HEK293 (cell line): ENCODE data around the gene AFG3L2.

ENCODE experiments used
- CTCF ChIA-PET: fragments of 350-600 bp; formaldehyde crosslinking; extraction: SDS; loops from one replicate; lab custom pipeline; 2021; ENCODE audit warnings: antibody characterized with exemption; lab: Yijun Ruan, JAX
- POLR2A ChIA-PET: fragments of 300-600 bp; formaldehyde crosslinking; extraction: SDS; loops from one replicate; lab custom pipeline; 2020; ENCODE audit warnings: antibody characterized with exemption, inconsistent platforms; lab: Yijun Ruan, JAX
- H3K27ac ChIP-seq: fragments of 200-500 bp; sonication (Bioruptor generic); 2 replicates; pipeline ENCODE4 v1.5.1; 2014; ENCODE audit warnings: low read depth, low read length, control low read depth, inconsistent platforms; ENCODE audit errors: extremely low read depth
- H3K36me3 ChIP-seq, 2 experiments: fragments of 200-500 bp in 1 of 2; sonication (Bioruptor generic) in 1 of 2; 1 replicate in 1 of 2; 2 replicates in 1 of 2; pipeline ENCODE4 v1.5.1; 2014 to 2017; ENCODE audit warnings: inconsistent platforms in 2 of 2, low read length in 2 of 2; ENCODE audit not compliant: control insufficient read depth in 2 of 2, insufficient read depth in 1 of 2
- H3K4me1 ChIP-seq: fragments of 200-500 bp; sonication (Bioruptor generic); 2 replicates; pipeline ENCODE4 v1.5.1; 2014; ENCODE audit warnings: mild to moderate bottlenecking, low read length, inconsistent platforms; ENCODE audit not compliant: control insufficient read depth, insufficient read depth
- H3K4me3 ChIP-seq: 2 replicates; pipeline ENCODE4 v1.5.1; 2011; ENCODE audit warnings: low read depth, mild to moderate bottlenecking, control low read depth, low read length, moderate library complexity
- H3K9me3 ChIP-seq: fragments of 200-500 bp; sonication (Bioruptor generic); 2 replicates; pipeline ENCODE4 v1.5.1; 2014; ENCODE audit warnings: low read depth, low read length, inconsistent platforms; ENCODE audit not compliant: control insufficient read depth, insufficient read depth
- BCL11B ChIP-seq: fragments of 450-650 bp; formaldehyde crosslinking; IDR thresholded peaks from 2 replicates; pipeline ENCODE4 v1.5.1; 2016; ENCODE audit warnings: low read depth, missing biosample characterization, missing genetic modification characterization
- KLF1 ChIP-seq: fragments of 450-650 bp; formaldehyde crosslinking; IDR thresholded peaks from 2 replicates; pipeline ENCODE4 v1.5.1; 2016; ENCODE audit warnings: missing biosample characterization, missing genetic modification characterization
- SALL2 ChIP-seq: fragments of 450-650 bp; formaldehyde crosslinking; IDR thresholded peaks from 2 replicates; pipeline ENCODE4 v1.5.0; 2017; ENCODE audit warnings: missing biosample characterization, mild to moderate bottlenecking, missing genetic modification characterization, borderline replicate concordance
- YY1 ChIP-seq: fragments of 450-650 bp; formaldehyde crosslinking; IDR thresholded peaks from 2 replicates; pipeline ENCODE4 v1.5.1; 2018; ENCODE audit warnings: missing biosample characterization, missing genetic modification characterization
- ZEB2 ChIP-seq: fragments of 450-650 bp; formaldehyde crosslinking; IDR thresholded peaks from 2 replicates; pipeline ENCODE4 v1.5.1; 2016; ENCODE audit warnings: missing biosample characterization, missing genetic modification characterization
- ZNF146 ChIP-seq: fragments of 450-650 bp; formaldehyde crosslinking; IDR thresholded peaks from 2 replicates; pipeline ENCODE4 v1.5.1; 2016; ENCODE audit warnings: missing biosample characterization, missing genetic modification characterization
- ZNF214 ChIP-seq: fragments of 450-650 bp; formaldehyde crosslinking; IDR thresholded peaks from 2 replicates; pipeline ENCODE4 v1.5.1; 2017; ENCODE audit warnings: missing biosample characterization, mild to moderate bottlenecking, missing genetic modification characterization, borderline replicate concordance
- ZNF324 ChIP-seq: fragments of 450-650 bp; formaldehyde crosslinking; IDR thresholded peaks from 2 replicates; pipeline ENCODE4 v1.5.1; 2016; ENCODE audit warnings: missing biosample characterization, missing genetic modification characterization
- ZNF335 ChIP-seq: fragments of 450-650 bp; formaldehyde crosslinking; conservative IDR thresholded peaks from 2 replicates; pipeline ENCODE4 v1.5.1; 2016; ENCODE audit warnings: missing biosample characterization, missing genetic modification characterization
- ZNF354C ChIP-seq: fragments of 450-650 bp; formaldehyde crosslinking; IDR thresholded peaks from 2 replicates; pipeline ENCODE4 v1.5.1; 2016; ENCODE audit warnings: missing biosample characterization, missing genetic modification characterization, low read depth, borderline replicate concordance
- ZNF426 ChIP-seq: fragments of 450-650 bp; formaldehyde crosslinking; IDR thresholded peaks from 2 replicates; pipeline ENCODE4 v1.5.1; 2017; ENCODE audit warnings: missing biosample characterization, missing genetic modification characterization, mild to moderate bottlenecking, inconsistent platforms, moderate library complexity
- ZNF529 ChIP-seq: fragments of 450-650 bp; formaldehyde crosslinking; IDR thresholded peaks from 2 replicates; pipeline ENCODE4 v1.5.1; 2017; ENCODE audit warnings: missing genetic modification characterization, missing biosample characterization; ENCODE audit not compliant: insufficient replicate concordance
- ZNF623 ChIP-seq: fragments of 450-650 bp; formaldehyde crosslinking; IDR thresholded peaks from 2 replicates; pipeline ENCODE4 v1.5.1; 2016; ENCODE audit warnings: missing biosample characterization, missing genetic modification characterization
- ZSCAN30 ChIP-seq: fragments of 450-650 bp; IDR thresholded peaks from 2 replicates; pipeline ENCODE4 v1.5.1; 2018; ENCODE audit warnings: missing biosample characterization, mild to moderate bottlenecking, missing genetic modification characterization, moderate library complexity
- TF ChIP-seq, protein P1 (sequence below): fragments of 450-650 bp; formaldehyde crosslinking; IDR thresholded peaks from 2 replicates; pipeline ENCODE4 v1.5.1; 2016; ENCODE audit warnings: missing biosample characterization, missing genetic modification characterization
- TF ChIP-seq, protein P2 (sequence below): fragments of 450-650 bp; formaldehyde crosslinking; IDR thresholded peaks from 2 replicates; pipeline ENCODE4 v1.5.1; 2016; ENCODE audit warnings: missing biosample characterization, missing genetic modification characterization

Gene AFG3L2

DNA sequence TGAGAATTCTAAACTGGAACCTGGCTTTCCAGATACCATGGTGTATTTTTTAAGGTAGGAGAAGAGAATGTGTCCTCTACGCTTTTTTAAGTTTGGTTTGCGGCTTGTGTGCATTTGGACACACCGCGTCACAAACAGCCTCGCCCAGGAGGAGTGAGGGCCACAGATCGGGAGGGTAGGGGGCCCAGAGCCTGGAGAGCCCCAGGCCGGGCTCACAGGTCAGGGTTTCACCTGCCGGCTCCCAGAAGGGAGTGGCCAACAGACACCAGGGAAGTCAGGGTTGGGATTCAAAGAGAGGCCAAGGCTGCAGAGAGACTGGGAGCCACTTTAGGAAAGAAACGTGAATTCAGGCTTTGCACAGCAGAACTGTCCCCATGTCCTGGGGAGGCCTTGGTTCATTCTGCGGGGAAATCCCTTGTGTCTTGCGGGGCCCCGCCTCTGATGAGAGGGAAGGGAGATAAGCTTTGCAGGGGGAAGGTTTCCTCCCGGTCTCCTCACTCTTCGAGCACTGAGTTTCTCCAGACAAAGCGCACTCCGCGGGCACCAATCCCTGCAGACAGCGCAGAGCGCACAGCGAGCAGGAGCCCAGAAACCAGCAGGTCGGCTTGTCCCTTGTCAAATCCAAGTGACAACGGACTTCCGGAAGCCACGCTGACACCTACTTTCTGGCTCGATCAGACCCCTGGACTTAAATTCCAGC is 70.9 kb downstream of the AFG3L2 start (continued):
- TF ChIP-seq, protein P1, sequence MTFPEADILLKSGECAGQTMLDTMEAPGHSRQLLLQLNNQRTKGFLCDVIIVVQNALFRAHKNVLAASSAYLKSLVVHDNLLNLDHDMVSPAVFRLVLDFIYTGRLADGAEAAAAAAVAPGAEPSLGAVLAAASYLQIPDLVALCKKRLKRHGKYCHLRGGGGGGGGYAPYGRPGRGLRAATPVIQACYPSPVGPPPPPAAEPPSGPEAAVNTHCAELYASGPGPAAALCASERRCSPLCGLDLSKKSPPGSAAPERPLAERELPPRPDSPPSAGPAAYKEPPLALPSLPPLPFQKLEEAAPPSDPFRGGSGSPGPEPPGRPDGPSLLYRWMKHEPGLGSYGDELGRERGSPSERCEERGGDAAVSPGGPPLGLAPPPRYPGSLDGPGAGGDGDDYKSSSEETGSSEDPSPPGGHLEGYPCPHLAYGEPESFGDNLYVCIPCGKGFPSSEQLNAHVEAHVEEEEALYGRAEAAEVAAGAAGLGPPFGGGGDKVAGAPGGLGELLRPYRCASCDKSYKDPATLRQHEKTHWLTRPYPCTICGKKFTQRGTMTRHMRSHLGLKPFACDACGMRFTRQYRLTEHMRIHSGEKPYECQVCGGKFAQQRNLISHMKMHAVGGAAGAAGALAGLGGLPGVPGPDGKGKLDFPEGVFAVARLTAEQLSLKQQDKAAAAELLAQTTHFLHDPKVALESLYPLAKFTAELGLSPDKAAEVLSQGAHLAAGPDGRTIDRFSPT = no peak
- TF ChIP-seq ZNF426 = no peak
- TF ChIP-seq ZNF354C (tag by site-specific recombination) = no peak
- TF ChIP-seq KLF1 (tag by site-specific recombination) = no peak
- TF ChIP-seq, protein P2, sequence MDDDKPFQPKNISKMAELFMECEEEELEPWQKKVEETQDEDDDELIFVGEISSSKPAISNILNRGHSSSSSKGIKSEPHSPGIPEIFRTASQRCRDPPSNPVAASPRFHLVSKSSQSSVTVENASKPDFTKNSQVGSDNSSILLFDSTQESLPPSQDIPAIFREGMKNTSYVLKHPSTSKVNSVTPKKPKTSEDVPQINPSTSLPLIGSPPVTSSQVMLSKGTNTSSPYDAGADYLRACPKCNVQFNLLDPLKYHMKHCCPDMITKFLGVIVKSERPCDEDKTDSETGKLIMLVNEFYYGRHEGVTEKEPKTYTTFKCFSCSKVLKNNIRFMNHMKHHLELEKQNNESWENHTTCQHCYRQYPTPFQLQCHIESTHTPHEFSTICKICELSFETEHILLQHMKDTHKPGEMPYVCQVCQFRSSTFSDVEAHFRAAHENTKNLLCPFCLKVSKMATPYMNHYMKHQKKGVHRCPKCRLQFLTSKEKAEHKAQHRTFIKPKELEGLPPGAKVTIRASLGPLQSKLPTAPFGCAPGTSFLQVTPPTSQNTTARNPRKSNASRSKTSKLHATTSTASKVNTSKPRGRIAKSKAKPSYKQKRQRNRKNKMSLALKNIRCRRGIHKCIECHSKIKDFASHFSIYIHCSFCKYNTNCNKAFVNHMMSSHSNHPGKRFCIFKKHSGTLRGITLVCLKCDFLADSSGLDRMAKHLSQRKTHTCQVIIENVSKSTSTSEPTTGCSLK = no peak
- TF ChIP-seq, all 188 proteins: peak for 0

DNA sequence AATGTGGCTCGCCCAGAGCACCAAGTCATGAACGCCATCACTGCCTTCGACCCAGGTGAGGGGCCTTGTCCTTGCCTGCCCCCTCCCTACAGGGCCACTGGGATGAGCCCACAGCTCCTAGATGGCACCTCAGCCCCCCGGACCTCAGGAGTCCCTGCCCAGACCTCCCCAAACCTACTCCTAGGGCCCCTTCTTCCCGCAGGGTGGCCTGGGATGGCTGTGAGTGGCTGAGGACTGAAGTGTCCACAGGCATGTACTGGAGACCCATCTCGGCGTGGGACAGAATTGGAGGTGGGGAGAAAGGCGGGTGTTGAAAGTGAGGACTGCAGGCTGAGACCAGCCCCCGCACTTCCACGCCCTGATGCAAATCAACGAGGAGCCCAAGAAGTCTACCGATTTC is 71.8 kb downstream of the AFG3L2 start:
- Histone ChIP-seq H3K36me3 (peaks cover 0 to 8% of the 10 kb centered on the region in 2 experiments; a peak in 2 of 3 replicates), H3K27ac (no peak overlapping the region), H3K4me1 (no peaks in the 10 kb centered on the region), H3K9me3 (no peaks in the 10 kb centered on the region), H3K4me3 (no peak overlapping the region)
- ChIA-PET CTCF (no interaction called here), POLR2A (interaction anchor here (0.5 kb wide), 1 partner anchor 33 kb away, joined by 7 read pairs; no protein-coding TSS in a partner anchor)
- TF ChIP-seq, protein P2 = no peak
- TF ChIP-seq ZEB2 (tag by site-specific recombination) = no peak
- no peak for TF ChIP-seq YY1
- no peak for TF ChIP-seq ZNF335 (tag by site-specific recombination)
- TF ChIP-seq ZNF529 = no peak
- no peak for TF ChIP-seq ZNF623
- TF ChIP-seq SALL2 = no peak
- TF ChIP-seq BCL11B (tag by site-specific recombination) = no peak
- no peak for TF ChIP-seq ZNF324 (tag by site-specific recombination)
- no peak for TF ChIP-seq ZNF214 (tag by site-specific recombination)
- no peak for TF ChIP-seq ZNF146 (tag by site-specific recombination)
- no peak for TF ChIP-seq ZSCAN30 (tag by site-specific recombination)
